Endometrial microvascular endothelial cells (primary cell): Measurements from ENCODE around the gene HOXD13. TPM values are rescaled to one million over a fixed set of nuclear protein-coding genes. Genes with fewer than 3 reads are reported as not detected.

Experiments used
- in situ Hi-C: cut with HindIII; loops from 2 replicates; pipeline ENCODE4 v1.10.0; 2017; ENCODE audit warnings: low sequenced_read_pairs, low pct_unique_long_range_greater_than_20kb; ENCODE audit errors: inconsistent ontology term
- total RNA-seq: library from RNA; depleted of rRNA; stranded (reverse); fragments of >200 nt; gene quantifications from one replicate; pipeline ENCODE4 v1.2.3, GENCODE V29; 2015; ENCODE audit errors: inconsistent ontology term

Gene HOXD13
- total RNA-seq, 1 donor from 2014 or later: not detected

DNA sequence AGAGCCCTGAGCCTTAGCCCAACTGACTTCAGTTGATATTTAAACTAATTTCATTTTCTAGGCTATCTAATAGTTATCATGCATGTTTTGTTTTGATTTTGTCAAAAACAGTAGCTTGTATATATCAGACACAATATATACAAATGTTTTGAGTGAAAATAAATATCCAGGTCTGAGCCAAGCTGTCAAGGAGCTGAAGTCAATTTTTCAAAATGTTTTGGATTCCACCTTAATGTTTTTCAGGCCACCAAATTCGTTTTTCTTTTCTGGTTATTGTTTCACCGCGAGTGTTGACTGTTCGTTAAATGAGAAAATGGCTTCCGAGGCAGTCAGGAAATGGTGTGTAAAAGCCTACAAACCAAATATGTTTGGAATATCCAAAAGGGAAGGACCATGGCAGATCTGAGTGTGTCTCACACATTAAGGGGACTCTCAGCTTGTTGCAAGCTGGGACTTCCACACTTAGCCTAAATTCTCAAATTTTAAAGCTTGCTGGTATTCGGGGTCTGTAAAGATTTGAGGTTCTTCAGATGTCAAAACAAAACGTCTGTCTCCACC, 9.9 kb downstream of the HOXD13 start:
- in situ Hi-C loops: no loop called here

DNA sequence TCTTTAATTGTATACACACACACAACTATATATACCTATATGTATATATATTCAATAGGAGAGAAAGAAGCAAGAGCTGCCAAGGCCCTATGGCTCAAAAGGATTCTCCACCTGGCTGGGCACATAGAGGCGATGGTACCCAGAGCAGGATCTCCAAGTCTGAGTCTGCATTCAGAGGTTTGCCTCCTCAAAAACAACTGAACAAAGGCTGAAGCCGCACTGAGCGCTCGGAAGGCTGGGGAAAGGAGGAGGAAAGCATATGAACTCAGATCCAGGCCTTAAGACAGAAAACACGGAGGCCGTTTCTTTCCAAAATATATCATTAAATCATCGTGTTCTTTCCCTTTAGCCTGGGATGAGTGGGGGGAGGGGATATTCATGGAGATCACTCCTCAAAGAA, 10.7 kb downstream of the HOXD13 start:
- in situ Hi-C loops: no loop called here

DNA sequence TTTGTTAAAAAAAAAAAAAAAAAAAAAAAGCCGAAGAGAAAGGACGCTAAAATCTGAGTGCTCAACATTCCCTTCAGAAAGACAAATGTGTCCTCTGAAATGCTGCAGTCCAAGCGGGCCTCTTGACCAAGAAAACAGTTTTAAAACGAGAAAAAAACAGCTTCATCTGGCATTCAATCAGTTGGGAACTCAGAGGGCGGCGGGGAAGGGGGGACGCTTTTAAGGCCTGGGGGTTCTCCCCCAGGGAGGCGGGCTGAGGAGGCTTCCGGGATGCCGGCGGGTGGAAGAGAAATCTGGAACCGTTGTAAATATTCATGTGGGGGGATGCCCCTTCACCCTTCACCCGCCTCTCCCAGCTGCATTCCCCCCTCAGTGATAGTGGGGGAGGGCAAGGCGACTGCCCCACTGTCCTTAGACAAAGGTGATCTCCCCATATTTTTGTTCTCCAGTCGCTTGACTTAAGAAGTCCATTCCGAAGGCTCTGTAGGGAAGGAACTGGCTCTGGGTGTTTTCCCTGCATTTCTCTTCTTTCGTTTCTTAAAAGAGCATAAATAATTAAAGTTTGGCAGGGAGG, 11.3 kb downstream of the HOXD13 start:
- in situ Hi-C loops: no loop called here

DNA sequence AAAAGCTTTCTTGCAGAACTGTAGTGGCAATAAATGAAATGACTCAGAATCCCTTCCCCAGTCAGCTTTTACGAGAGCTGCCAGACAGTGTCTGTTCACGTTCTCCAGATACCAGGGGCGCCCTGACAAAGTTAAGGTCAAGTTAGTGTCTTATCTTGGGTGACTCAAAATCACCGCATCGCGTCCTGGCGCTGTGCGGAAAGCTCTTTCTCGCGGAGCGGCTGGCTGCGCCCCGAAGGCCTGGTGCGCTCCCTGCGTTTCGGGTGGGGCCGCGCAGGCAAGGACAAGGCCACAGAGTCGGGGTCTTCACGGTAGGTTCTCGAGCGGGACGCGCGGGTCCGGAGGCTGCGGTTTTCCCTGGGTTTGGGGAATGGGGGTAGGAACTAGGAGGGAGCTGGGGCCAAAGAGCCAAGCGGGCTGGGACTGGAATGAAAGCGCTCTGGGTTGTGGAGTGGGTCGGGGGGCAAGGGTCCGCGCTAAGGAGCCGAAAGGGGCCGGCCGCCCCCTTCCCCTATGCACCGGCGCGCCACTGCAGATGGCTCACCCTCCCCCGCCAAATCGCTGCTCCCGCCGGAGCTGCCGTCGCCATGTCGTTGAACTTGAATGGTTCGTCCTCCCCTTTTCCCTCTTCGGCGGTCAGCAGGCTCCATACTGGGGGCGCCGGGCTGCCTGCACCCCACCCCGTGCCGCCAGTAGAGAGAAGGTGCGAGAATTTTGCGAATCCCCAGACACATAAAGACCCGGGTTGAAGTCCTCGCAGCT, 12.0 kb downstream of the HOXD13 start:
- in situ Hi-C loops: no loop called here

DNA sequence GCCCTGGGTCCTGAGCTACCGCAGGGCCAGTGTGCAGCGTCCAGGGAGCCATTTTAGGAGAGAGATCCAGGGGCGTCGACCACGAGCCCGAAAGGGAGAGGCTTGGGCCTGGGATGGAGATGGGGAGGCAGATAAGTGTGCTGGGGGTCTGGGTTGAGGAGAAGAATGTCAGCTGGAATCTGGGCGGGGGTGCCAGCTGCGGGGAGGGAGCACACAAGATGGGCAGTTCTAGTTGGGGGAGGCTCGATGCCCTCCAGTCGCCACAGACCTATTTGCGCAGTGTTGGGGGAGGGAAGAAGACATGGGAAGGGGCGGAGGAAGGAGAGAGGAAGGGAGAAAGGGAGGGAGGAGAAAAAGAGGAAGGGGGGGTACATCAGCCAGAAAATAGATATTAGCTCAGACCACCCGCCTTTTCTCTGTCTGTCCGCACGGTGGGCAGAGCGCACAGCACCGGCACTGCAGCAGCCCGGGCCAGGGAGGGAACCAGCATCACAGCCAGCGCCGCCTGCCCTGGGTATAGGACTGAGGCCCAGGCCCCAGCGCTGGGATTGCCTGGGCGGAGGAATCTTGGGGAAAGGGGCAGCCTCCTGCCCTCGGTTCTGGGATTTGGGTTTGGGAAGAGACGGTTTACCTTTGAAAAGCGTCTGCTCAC, 12.7 kb downstream of the HOXD13 start:
- in situ Hi-C loops: no loop called here

DNA sequence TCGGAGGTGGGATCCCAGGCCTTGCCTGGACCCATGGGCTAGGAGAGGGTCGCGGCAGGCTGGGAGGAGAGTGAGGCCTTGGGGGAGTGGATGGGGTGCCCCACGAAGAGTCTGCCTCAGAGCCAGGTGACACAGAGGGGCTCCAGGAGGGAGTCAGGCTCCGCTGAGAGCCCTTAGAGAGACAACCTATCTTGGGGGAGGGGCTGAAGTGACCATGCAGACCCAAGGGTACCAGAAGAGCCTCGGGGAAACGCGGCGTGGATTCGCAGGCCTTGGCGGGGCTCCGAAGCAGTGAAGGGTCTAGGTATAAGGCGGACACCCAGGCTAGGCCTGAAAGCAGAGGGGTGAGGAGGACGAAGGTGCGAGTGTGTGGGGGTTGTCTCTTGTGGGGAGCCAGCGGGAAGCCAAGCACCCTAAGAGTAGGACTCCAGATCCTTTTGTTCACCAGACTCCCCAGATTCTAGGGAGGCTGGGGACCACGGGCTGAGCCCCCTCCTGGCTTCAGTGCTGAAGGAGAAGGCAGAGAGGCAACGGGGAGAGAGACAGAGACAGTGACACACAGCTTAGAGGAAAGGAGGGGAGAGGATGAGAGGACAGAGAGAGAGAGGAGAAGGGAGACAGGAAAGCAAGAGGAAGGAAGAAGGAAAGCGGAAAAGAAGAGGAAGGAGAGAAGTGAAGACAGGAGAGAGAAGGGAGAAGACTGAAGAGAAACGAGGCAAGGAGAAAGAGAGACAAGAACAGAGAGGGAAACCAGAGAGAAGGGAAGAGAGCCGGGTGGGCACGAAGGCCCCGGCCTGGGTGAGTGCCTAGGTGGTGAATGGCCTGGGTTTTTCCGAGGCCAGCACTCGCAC, 13.4 kb downstream of the HOXD13 start:
- in situ Hi-C loops: no loop called here

DNA sequence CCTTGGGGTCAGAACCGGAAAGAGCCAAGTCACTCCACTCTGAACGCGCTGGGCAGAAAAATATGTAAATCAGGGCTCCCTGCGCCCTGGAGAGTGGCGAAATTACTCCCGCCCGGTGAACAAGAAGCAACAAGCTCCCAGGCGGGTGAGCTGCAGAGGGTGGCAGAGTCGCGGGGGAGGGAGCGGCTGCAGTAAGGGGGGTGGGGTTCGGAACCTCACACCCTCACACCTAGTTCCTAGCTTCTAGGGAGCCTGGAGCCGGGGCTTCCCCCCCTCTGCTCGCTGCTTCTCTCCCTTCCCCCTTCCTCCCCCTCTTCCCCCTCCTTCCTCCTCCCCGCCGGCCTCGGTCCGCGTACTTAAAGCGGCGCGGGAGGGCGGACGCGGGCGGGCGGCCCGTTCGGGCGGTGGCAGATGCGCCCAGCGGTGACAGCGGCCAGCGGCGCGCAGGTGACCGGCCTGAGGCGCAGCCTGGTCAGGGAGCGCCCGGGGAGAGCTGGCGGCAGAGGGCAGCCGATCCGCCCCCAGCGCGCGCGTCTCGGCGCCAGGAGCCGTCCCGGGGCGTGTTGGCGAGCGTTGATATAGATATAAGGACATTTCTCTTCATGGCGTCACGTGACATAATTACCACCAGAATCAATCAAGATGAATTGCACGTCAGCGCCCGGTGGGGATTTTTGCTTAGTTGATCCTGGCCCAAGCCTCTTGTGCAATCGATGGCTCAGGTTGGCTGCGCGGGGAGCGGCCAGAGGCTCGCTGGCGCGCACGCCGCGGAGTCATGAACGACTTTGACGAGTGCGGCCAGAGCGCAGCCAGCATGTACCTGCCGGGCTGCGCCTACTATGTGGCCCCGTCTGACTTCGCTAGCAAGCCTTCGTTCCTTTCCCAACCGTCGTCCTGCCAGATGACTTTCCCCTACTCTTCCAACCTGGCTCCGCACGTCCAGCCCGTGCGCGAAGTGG, 14.3 kb downstream of the HOXD13 start, which contains the start of gene HOXD11:
Gene HOXD11, plus strand, starts transcription at position 700 of the 959 bp plus-strand sequence. Its CDS starts 76 bp downstream, at position 776.
- in situ Hi-C loops: no loop called here

DNA sequence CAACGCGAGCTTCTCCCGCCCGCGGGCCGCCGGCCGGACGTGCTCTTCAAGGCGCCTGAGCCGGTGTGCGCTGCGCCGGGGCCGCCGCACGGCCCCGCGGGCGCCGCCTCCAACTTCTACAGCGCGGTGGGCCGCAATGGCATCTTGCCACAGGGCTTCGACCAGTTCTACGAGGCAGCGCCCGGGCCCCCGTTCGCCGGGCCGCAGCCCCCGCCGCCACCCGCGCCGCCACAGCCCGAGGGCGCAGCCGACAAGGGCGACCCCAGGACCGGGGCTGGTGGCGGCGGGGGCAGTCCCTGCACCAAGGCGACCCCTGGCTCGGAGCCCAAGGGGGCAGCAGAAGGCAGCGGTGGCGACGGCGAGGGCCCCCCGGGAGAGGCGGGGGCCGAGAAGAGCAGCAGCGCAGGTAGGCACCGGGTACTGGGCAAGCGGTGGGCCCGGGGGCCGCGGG, 15.2 kb downstream of the HOXD13 start:
- in situ Hi-C loops: no loop called here

DNA sequence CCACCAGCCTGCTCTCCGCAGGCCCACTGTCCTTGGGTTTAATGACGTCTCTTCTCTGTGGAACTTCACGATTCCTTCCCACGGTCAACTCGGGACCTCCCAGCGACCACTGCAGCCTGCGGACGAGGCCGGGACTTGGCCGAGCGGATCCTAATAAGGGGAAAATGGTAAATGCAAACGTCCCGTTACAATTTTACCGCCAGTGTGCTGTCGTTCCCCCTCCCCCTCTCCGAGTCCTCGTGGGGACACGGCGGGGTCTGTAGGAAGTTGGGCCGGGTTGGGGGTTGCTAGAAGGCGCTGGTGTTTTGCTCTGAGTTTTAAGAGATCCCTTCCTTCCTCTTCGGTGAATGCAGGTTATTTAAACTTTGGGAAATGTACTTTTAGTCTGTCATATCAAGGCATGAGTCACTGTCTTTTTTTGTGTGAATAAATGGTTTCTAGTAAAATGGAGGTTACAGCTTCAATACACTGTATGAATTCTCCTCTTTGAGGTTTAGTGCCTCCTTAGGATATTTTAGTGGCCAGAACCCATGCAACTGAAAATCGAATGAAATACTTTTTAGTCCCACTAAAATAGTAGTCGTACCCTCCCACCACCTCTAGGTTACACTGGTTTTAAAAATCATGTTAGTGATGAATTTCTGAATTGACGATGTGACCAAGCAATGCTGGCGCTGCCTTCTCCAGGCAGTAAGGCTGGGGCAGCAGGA, 16.8 kb downstream of the HOXD13 start:
- in situ Hi-C loops: no loop called here

DNA sequence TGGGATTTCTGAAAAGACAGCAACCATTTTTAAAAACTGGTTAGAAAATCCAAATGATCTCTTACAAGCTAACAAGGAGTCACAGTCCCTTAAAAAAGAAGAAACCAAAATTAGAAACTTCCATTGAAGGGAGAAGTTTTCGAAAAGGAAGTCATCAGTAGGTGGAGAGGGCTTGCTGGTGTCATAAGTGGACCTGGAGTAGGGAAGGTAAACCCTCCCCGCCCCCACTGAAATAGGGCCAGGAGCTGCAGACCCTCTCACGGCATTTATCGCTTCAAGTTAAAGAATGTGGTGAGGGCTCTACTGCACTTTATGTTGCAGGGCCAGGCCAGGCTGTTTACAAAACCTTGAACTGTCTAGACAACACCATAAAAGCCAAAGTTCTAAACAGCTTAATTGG, 17.4 kb downstream of the HOXD13 start:
- in situ Hi-C loops: no loop called here

DNA sequence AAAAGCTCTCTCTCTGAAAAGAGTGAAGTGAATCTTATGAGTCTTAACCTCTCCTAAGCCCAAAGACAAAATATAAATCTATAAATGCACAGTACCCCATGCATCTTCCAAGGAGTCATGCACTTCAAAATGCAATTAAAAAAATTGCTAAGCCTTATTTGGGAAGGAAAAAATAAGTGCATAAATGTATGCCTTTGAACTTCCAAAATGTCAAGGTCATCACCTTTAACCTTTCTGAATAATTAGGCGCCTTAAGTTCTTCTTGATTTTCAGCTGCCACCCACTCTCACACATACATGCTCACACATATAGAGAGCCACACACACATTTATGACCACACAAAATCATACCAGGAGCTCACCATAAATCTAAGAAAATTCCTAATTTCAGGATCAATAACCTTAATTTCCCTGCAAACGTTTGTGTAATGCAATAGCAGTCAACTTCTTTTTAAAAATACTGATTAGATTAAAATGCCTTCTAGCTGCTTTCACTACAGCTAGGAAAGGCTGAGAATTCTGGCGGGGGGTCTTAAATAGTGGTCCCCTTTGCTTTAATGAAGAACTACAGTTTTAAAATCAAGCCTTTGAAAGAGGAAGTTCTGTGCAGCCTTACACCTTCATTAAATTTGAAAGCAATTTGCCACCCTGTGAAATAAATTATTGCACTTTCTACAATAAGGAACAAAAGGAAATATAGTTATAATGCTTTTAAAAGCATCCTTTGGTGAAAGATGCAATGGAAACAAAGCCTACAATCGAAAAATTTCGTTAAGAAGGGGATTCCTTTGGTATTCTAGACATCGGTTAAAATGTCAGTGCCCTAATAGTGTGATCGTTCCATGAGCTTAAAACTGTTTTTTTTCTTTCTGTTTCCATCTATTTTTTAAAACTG, 18.1 kb downstream of the HOXD13 start:
- in situ Hi-C loops: no loop called here

DNA sequence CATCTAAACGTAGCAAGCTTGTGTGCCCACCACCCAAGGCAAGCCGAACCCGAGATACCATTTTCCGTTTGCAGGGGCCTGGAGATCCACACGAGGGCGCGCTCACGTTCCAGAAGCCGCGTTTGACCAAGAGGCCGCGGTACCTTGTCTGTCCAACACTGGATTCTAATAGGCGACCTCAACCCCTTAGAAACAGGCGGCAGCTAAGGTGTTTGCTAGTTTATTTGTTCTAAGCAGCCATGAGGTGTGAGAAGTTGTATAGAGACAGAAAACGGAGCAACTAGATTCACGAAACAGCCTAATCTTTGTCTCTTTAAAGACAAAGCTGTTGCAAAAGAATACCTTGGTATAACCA, 18.8 kb downstream of the HOXD13 start:
- in situ Hi-C loops: no loop called here

DNA sequence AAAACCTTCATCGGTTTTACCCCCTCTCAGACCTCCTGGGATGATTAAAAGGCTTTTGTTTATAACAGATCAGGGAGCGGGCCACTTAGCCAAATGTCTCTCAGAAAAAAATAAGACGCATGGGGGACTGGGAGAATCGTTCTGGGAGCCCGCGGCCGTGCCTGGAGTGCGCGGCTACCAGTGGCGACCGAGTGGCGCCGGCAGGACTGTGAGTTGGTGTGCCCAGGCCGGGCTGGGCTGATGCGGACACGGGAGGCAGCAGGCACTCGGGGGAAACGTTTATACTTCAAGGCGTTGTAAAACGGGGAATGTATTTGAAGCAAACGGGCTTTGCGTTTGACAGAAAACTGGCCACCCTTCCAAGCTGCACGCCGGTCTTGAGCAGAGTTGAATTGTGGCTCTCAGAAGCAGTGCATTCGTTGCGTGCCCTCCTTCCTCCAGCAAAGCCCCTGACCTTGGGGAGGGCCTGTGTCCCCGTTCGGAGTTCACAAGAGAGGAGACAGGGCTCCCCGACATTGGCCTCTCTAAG, 19.4 kb downstream of the HOXD13 start:
- in situ Hi-C loops: no loop called here

DNA sequence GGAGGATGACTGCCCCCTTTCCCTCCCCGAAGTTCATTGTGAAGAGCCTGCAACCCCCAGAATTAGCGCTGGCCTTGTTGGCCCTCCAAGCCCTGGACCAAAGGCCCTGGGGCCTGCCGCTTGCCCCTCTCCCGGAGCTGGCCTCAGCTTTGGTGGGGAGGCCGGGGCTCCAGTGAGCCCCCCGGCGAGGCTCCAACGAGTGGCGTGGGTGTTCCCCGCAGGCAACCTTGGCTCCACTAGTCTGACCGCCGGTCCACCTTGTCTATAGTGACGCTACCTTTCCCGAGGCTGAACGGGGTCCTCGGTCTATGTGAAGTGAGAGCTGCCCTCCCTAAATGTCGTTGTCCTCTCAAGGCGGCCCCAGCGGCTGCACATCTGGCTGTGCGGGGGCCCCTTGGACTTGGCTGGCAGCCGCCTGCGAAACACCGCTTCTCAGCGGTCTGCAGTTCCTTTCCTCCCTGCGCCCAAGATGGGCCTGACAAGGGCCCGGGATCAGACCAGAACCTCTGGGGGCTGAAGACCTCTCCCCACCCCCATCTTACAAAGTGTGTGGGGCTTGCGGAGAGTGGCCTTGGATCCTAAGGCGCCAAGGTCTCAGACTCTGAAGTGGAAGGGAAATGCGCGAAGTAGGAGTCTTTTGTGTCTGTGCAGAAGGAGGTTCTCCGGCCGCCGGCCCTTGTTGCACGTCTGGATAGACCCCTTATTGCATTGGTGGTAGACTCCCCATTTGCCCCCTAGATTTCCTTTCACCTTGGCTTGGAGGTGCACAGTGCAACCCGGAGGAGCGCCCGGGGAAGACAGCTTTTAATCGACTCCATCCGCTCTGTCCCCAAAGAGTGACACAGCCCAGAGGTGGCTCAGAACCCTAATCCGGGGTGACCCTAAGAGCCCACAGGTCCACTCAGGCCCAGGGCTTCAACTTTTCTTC, 20.1 kb downstream of the HOXD13 start:
- in situ Hi-C loops: no loop called here
